Measurements from ENCODE around the gene KIAA0825.

KIAA0825 gene

GRCh38 chr5:94471521-94471920 lies 146.9 kb downstream of the KIAA0825 start:
- Histone ChIP-seq H4K12ac (ENCODE audit: low read depth, low read length) (no peak overlapping the region), H3K23ac (ENCODE audit: low read length) (no peak overlapping the region), H2AK5ac (ENCODE audit: low read length) (no peak overlapping the region), H2AFZ (ENCODE audit: insufficient read depth, low read length, poor library complexity) (no peak overlapping the region), H2BK5ac (ENCODE audit: low read depth, low read length, poor library complexity) (no peak overlapping the region), H3K36me3 (ENCODE audit: control insufficient read depth in 1 of 2, insufficient read depth in 2 of 2, low read length in 2 of 2) (no peaks in the 10 kb centered on the region), H3K14ac (ENCODE audit: low read length) (no peak overlapping the region), H2BK120ac (ENCODE audit: insufficient read depth, low read length, poor library complexity) (no peak overlapping the region), H3K4me3 (ENCODE audit: low read depth, low read length) (no peak overlapping the region), H3K4ac (ENCODE audit: low read depth, low read length) (no peak overlapping the region), H4K91ac (ENCODE audit: low read depth, low read length) (no peak overlapping the region), H3K79me1 (ENCODE audit: low read length) (no peaks in the 10 kb centered on the region), H3K4me1 (ENCODE audit: control insufficient read depth in 1 of 2, insufficient read depth in 2 of 2, low read length in 2 of 2) (no peaks in the 10 kb centered on the region), H3K79me2 (ENCODE audit: control insufficient read depth, insufficient read depth, low read length, poor library complexity) (no peaks in the 10 kb centered on the region), H3K9me3 (ENCODE audit: insufficient read depth, low read depth, low read length) (no peaks in the 10 kb centered on the region), H2BK12ac (ENCODE audit: low read length) (no peak overlapping the region), H3K27ac (ENCODE audit: low read depth, low read length) (no peak overlapping the region), H3K4me2 (ENCODE audit: low read length) (no peak overlapping the region), H3K9ac (ENCODE audit: low read length) (no peak overlapping the region), H3K27me3 (ENCODE audit: insufficient read depth, low read length) (no peaks in the 10 kb centered on the region), H3K18ac (ENCODE audit: low read length) (no peak overlapping the region), H4K8ac (ENCODE audit: low read depth, low read length) (no peak overlapping the region)
- no CpG with 5 or more reads among the region's 3 CpGs for WGBS (ENCODE audit: extremely low coverage, insufficient coverage, insufficient read length)
- DNase-seq, result no peak

- DNase-seq, result no peak
- Histone ChIP-seq H3K4me2 (ENCODE audit: low read length) (no peak overlapping the region), H2AK5ac (ENCODE audit: low read length) (no peak overlapping the region), H3K9ac (ENCODE audit: low read length) (no peak overlapping the region), H3K4me3 (ENCODE audit: low read depth, low read length) (no peak overlapping the region), H4K91ac (ENCODE audit: low read depth, low read length) (no peak overlapping the region), H2BK120ac (ENCODE audit: insufficient read depth, low read length, poor library complexity) (no peak overlapping the region), H3K18ac (ENCODE audit: low read length) (no peak overlapping the region), H3K14ac (ENCODE audit: low read length) (no peak overlapping the region), H4K8ac (ENCODE audit: low read depth, low read length) (no peak overlapping the region), H2BK12ac (ENCODE audit: low read length) (no peak overlapping the region), H3K4ac (ENCODE audit: low read depth, low read length) (no peak overlapping the region), H3K36me3 (ENCODE audit: control insufficient read depth in 1 of 2, insufficient read depth in 2 of 2, low read length in 2 of 2) (no peaks in the 10 kb centered on the region), H3K9me3 (ENCODE audit: insufficient read depth, low read depth, low read length) (no peaks in the 10 kb centered on the region), H3K4me1 (ENCODE audit: control insufficient read depth in 1 of 2, insufficient read depth in 2 of 2, low read length in 2 of 2) (no peaks in the 10 kb centered on the region), H3K79me2 (ENCODE audit: control insufficient read depth, insufficient read depth, low read length, poor library complexity) (no peaks in the 10 kb centered on the region), H4K12ac (ENCODE audit: low read depth, low read length) (no peak overlapping the region), H2BK5ac (ENCODE audit: low read depth, low read length, poor library complexity) (no peak overlapping the region), H3K79me1 (ENCODE audit: low read length) (no peaks in the 10 kb centered on the region), H3K27ac (ENCODE audit: low read depth, low read length) (no peak overlapping the region), H2AFZ (ENCODE audit: insufficient read depth, low read length, poor library complexity) (no peak overlapping the region), H3K23ac (ENCODE audit: low read length) (no peak overlapping the region), H3K27me3 (ENCODE audit: insufficient read depth, low read length) (no peaks in the 10 kb centered on the region)
- no CpG with 5 or more reads among the region's 6 CpGs for WGBS (ENCODE audit: extremely low coverage, insufficient coverage, insufficient read length)
Observed at GRCh38 chr5:94470802-94471201, 147.6 kb downstream of the KIAA0825 start.

GRCh38 chr5:94469894-94470329 lies 148.5 kb downstream of the KIAA0825 start:
- WGBS (ENCODE audit: extremely low coverage, insufficient coverage, insufficient read length), result no CpG with 5 or more reads among the region's 5 CpGs
- Histone ChIP-seq H3K4me1 (ENCODE audit: control insufficient read depth in 1 of 2, insufficient read depth in 2 of 2, low read length in 2 of 2) (no peaks in the 10 kb centered on the region), H2AFZ (ENCODE audit: insufficient read depth, low read length, poor library complexity) (no peak overlapping the region), H3K9me3 (ENCODE audit: insufficient read depth, low read depth, low read length) (no peaks in the 10 kb centered on the region), H3K14ac (ENCODE audit: low read length) (no peak overlapping the region), H3K27ac (ENCODE audit: low read depth, low read length) (no peak overlapping the region), H4K12ac (ENCODE audit: low read depth, low read length) (no peak overlapping the region), H3K4me2 (ENCODE audit: low read length) (no peak overlapping the region), H3K9ac (ENCODE audit: low read length) (no peak overlapping the region), H4K91ac (ENCODE audit: low read depth, low read length) (no peak overlapping the region), H3K79me1 (ENCODE audit: low read length) (no peaks in the 10 kb centered on the region), H2BK120ac (ENCODE audit: insufficient read depth, low read length, poor library complexity) (no peak overlapping the region), H3K4ac (ENCODE audit: low read depth, low read length) (no peak overlapping the region), H4K8ac (ENCODE audit: low read depth, low read length) (no peak overlapping the region), H2BK5ac (ENCODE audit: low read depth, low read length, poor library complexity) (no peak overlapping the region), H3K79me2 (ENCODE audit: control insufficient read depth, insufficient read depth, low read length, poor library complexity) (no peaks in the 10 kb centered on the region), H3K4me3 (ENCODE audit: low read depth, low read length) (no peak overlapping the region), H2AK5ac (ENCODE audit: low read length) (no peak overlapping the region), H2BK12ac (ENCODE audit: low read length) (no peak overlapping the region), H3K18ac (ENCODE audit: low read length) (no peak overlapping the region), H3K27me3 (ENCODE audit: insufficient read depth, low read length) (no peaks in the 10 kb centered on the region), H3K23ac (ENCODE audit: low read length) (no peak overlapping the region), H3K36me3 (ENCODE audit: control insufficient read depth in 1 of 2, insufficient read depth in 2 of 2, low read length in 2 of 2) (no peaks in the 10 kb centered on the region)
- DNase-seq, result no peak

- WGBS (ENCODE audit: extremely low coverage, insufficient coverage, insufficient read length), result no CpG with 5 or more reads among the region's 5 CpGs
Observed at GRCh38 chr5:94467954-94468930, 150.2 kb downstream of the KIAA0825 start.

More at GRCh38 chr5:94467954-94468930, 150.2 kb downstream of the KIAA0825 start:
- H3K79me1 ChIP-seq (ENCODE audit: low read length), result no peaks in the 10 kb centered on the region
- no peak overlapping the region for H3K4me2 ChIP-seq (ENCODE audit: low read length)
- H4K91ac ChIP-seq (ENCODE audit: low read depth, low read length), result no peak overlapping the region
- no peak overlapping the region for H4K8ac ChIP-seq (ENCODE audit: low read depth, low read length)
- no peak overlapping the region for H2BK120ac ChIP-seq (ENCODE audit: insufficient read depth, low read length, poor library complexity)
- H3K4me3 ChIP-seq (ENCODE audit: low read depth, low read length), result no peak overlapping the region
- no peaks in the 10 kb centered on the region for H3K79me2 ChIP-seq (ENCODE audit: control insufficient read depth, insufficient read depth, low read length, poor library complexity)
- no peaks in the 10 kb centered on the region for H3K9me3 ChIP-seq (ENCODE audit: insufficient read depth, low read depth, low read length)
- no peak overlapping the region for H3K18ac ChIP-seq (ENCODE audit: low read length)
- no peaks in the 10 kb centered on the region for H3K4me1 ChIP-seq (ENCODE audit: control insufficient read depth in 1 of 2, insufficient read depth in 2 of 2, low read length in 2 of 2)
- no peak overlapping the region for H3K9ac ChIP-seq (ENCODE audit: low read length)
- H3K4ac ChIP-seq (ENCODE audit: low read depth, low read length), result no peak overlapping the region
- no peaks in the 10 kb centered on the region for H3K36me3 ChIP-seq (ENCODE audit: control insufficient read depth in 1 of 2, insufficient read depth in 2 of 2, low read length in 2 of 2)
- H2AFZ ChIP-seq (ENCODE audit: insufficient read depth, low read length, poor library complexity), result no peak overlapping the region
- no peak overlapping the region for H3K27ac ChIP-seq (ENCODE audit: low read depth, low read length)
- no peak overlapping the region for H2AK5ac ChIP-seq (ENCODE audit: low read length)
- H3K23ac ChIP-seq (ENCODE audit: low read length), result no peak overlapping the region
- H2BK12ac ChIP-seq (ENCODE audit: low read length), result no peak overlapping the region
- H2BK5ac ChIP-seq (ENCODE audit: low read depth, low read length, poor library complexity), result no peak overlapping the region
- no peak for DNase-seq
- H4K12ac ChIP-seq (ENCODE audit: low read depth, low read length), result no peak overlapping the region
- no peak overlapping the region for H3K14ac ChIP-seq (ENCODE audit: low read length)
- no peaks in the 10 kb centered on the region for H3K27me3 ChIP-seq (ENCODE audit: insufficient read depth, low read length)

Measured in trophoblast cell (in vitro differentiated cells and primary cell).